K562 (cell line): ENCODE data around the gene OR6C1. TPM values are rescaled to one million over a fixed set of nuclear protein-coding genes. Genes with fewer than 3 reads are reported as not detected.

ENCODE experiments used
- ATAC-seq: fragments of 200-7000 bp; cut with Tn5 transposase; 3 replicates; pipeline ENCODE4 v1.9.1; 2020; ENCODE audit warnings: moderate library complexity
- Bru-seq: library from RNA; stranded (reverse); fragments of 400-500 nt; gene quantifications from one replicate; lab custom pipeline; 2021; lab: Mats Ljungman, UMichigan
- BruChase-seq, 2 experiments: library from RNA; stranded (reverse); fragments of 400-500 nt; gene quantifications; one replicate each; lab custom pipeline; 2021; lab: Mats Ljungman, UMichigan
- BruUV-seq: library from RNA; stranded (reverse); fragments of 400-500 nt; replicated peaks from 2 replicates; lab custom pipeline; 2021; lab: Mats Ljungman, UMichigan
- CTCF ChIA-PET: fragments of 300-600 bp; formaldehyde crosslinking; extraction: SDS; loops from one replicate; lab custom pipeline; 2021; ENCODE audit warnings: low intra/inter-chr PET ratio; lab: Yijun Ruan, JAX
- POLR2A ChIA-PET: fragments of 300-600, 350-650 bp; sonication (Branson Sonifier 250); formaldehyde crosslinking; extraction: SDS; loops from one replicate; lab custom pipeline; 2021; ENCODE audit warnings: antibody characterized with exemption, inconsistent platforms; lab: Yijun Ruan, JAX
- DNase-seq, 4 experiments: peaks; one replicate each; pipeline versions ENCODE4 v3.0.0 to v3.0.0-alpha.2; 2011 to 2018; ENCODE audit warnings: low spot score in 3 of 4, mixed read lengths in 3 of 4; ENCODE audit errors: extremely low read depth in 1 of 4
- FAIRE-seq: peaks from 2 replicates; lab custom pipeline; 2011; peaks lifted over from hg19 to GRCh38; lab: Jason Lieb, UNC
- H2AFZ ChIP-seq: 2 replicates; pipeline ENCODE4 v1.6.0; 2011; ENCODE audit warnings: low read depth, low read length, control low read depth, inconsistent platforms
- H3K27ac ChIP-seq: fragments of 200-600 bp; 3 replicates; pipeline ENCODE4 v1.8.0; 2011; ENCODE audit warnings: low read depth, mild to moderate bottlenecking, control low read depth, inconsistent platforms, low read length, moderate library complexity, mixed read lengths; ENCODE audit errors: extremely low read depth
- H3K27me3 ChIP-seq, 2 experiments: fragments of 300-600 bp in 1 of 2; 2 replicates in 1 of 2; 3 replicates in 1 of 2; pipeline versions ENCODE4 v1.6.0 to v1.8.0; 2011; ENCODE audit warnings: inconsistent platforms in 2 of 2, low read length in 2 of 2, mild to moderate bottlenecking in 1 of 2, mixed read lengths in 1 of 2, moderate library complexity in 1 of 2; ENCODE audit not compliant: control insufficient read depth in 2 of 2, insufficient read depth in 2 of 2
- H3K36me3 ChIP-seq: fragments of 300-600 bp; 3 replicates; pipeline ENCODE4 v1.8.0; 2011; ENCODE audit warnings: mild to moderate bottlenecking, low read length, inconsistent platforms; ENCODE audit not compliant: control insufficient read depth, insufficient read depth
- H3K4me1 ChIP-seq, 2 experiments: fragments of 200-600 bp in 1 of 2; replicated peaks in 1 of 2; 2 replicates in 1 of 2; 3 replicates in 1 of 2; pipeline versions ENCODE4 v1.5.1 to v1.8.0; 2011; ENCODE audit warnings: inconsistent platforms in 2 of 2, low read length in 2 of 2, mild to moderate bottlenecking in 1 of 2, mixed read lengths in 1 of 2, moderate library complexity in 1 of 2; ENCODE audit not compliant: control insufficient read depth in 2 of 2, insufficient read depth in 2 of 2
- H3K4me2 ChIP-seq: 2 replicates; pipeline ENCODE4 v1.6.1; 2011; ENCODE audit warnings: low read length, control low read depth, inconsistent platforms, mixed read lengths; ENCODE audit not compliant: insufficient read depth
- H3K4me3 ChIP-seq: fragments of 200-600 bp; sonication (generic), shearing (Covaris generic); 2 replicates; pipeline ENCODE4 v1.5.1; 2016; ENCODE audit warnings: control low read depth, inconsistent platforms
- H3K79me2 ChIP-seq: fragments of 200-600 bp; 3 replicates; pipeline ENCODE4 v1.8.0; 2011; ENCODE audit warnings: low read length, inconsistent platforms; ENCODE audit not compliant: control insufficient read depth, insufficient read depth
- H3K9ac ChIP-seq, 2 experiments: 2 replicates each; pipeline versions ENCODE4 v1.6.0 to v1.6.1; 2011; ENCODE audit warnings: low read depth in 2 of 2, low read length in 2 of 2, control low read depth in 1 of 2, inconsistent platforms in 1 of 2, mild to moderate bottlenecking in 1 of 2, mixed read lengths in 1 of 2; ENCODE audit not compliant: insufficient read depth in 1 of 2
- H3K9me1 ChIP-seq: one replicate; pipeline ENCODE4 v1.6.0; 2011; ENCODE audit warnings: inconsistent platforms, mild to moderate bottlenecking, low read length, moderate library complexity; ENCODE audit not compliant: control insufficient read depth, insufficient read depth
- H3K9me3 ChIP-seq: replicated peaks from 2 replicates; pipeline ENCODE4 v1.5.1; 2011; ENCODE audit warnings: low read depth, low read length, inconsistent platforms; ENCODE audit not compliant: control insufficient read depth, insufficient read depth
- H4K20me1 ChIP-seq: replicated peaks from 2 replicates; pipeline ENCODE4 v1.6.1; 2011; ENCODE audit warnings: low read length, inconsistent platforms, mixed read lengths; ENCODE audit not compliant: control insufficient read depth, insufficient read depth
- MECOM ChIP-seq: fragments of 250-450 bp; sonication (Bioruptor Pico); IDR thresholded peaks from 2 replicates; pipeline ENCODE4 v1.8.0; 2022; ENCODE audit warnings: inconsistent platforms
- NR2C2 ChIP-seq, 2 experiments: fragments of 200-800 bp in 1 of 2; sonication (Bioruptor generic) in 1 of 2; sonication (generic) in 1 of 2; formaldehyde crosslinking in 1 of 2; IDR thresholded peaks; 2 replicates each; pipeline versions ENCODE4 v1.6.1 to v1.8.0; 2016 to 2022; ENCODE audit warnings: mild to moderate bottlenecking in 1 of 2, missing compliant biosample characterization in 1 of 2, missing genetic modification characterization in 1 of 2, missing genetic modification reagents in 1 of 2
- PCBP1 ChIP-seq: fragments of 200-400 bp; formaldehyde crosslinking; IDR thresholded peaks from 2 replicates; pipeline ENCODE4 v1.6.1; 2018; ENCODE audit warnings: mild to moderate bottlenecking, low read depth, low read length; ENCODE audit not compliant: poor library complexity, severe bottlenecking
- PHF21A ChIP-seq: fragments of 450-650 bp; IDR thresholded peaks from 2 replicates; pipeline ENCODE4 v1.6.1; 2017; ENCODE audit warnings: low read depth, borderline replicate concordance
- POLR2AphosphoS2 ChIP-seq: IDR thresholded peaks from 2 replicates; pipeline ENCODE4 v1.6.1; 2012; ENCODE audit warnings: low read length, improper control_type of control experiment
- RB1 ChIP-seq: fragments of 450-650 bp; IDR thresholded peaks from 2 replicates; pipeline ENCODE4 v1.6.1; 2017; ENCODE audit warnings: low read depth, mild to moderate bottlenecking
- RUNX1 ChIP-seq: sonication (generic); IDR thresholded peaks from 2 replicates; pipeline ENCODE4 v1.6.1; 2016; ENCODE audit warnings: antibody characterized with exemption, low read depth
- XRCC5 ChIP-seq: fragments of 200-400 bp; formaldehyde crosslinking; IDR thresholded peaks from 2 replicates; pipeline ENCODE4 v1.6.1; 2017; ENCODE audit warnings: low read depth, mild to moderate bottlenecking, low read length
- ZNF77 ChIP-seq: fragments of 250-450 bp; sonication (Bioruptor Pico); IDR thresholded peaks from 2 replicates; pipeline ENCODE4 v1.5.0; 2020
- WGBS: fragments of 100-300 bp; shearing (Covaris generic); methylation state at CpG from one replicate; pipeline ENCODE4 v1.1.6; 2016; ENCODE audit warnings: low coverage, mixed read lengths; ENCODE audit not compliant: insufficient coverage; ENCODE audit errors: missing lambda C conversion rate; 5-methylcytosine and 5-hydroxymethylcytosine counted together
- in situ Hi-C: fragments of 300-500 bp; cut with MboI; formaldehyde crosslinking; loops from 4 replicates; pipeline ENCODE4 v1.15.0; 2018; ENCODE audit warnings: inconsistent platforms, mixed read lengths
- intact Hi-C: fragments of 100-400 bp; cut with micrococcal nuclease; formaldehyde crosslinking; loops from 2 replicates; pipeline ENCODE4 v1.14.2; 2022
- long read RNA-seq, 3 experiments: library from polyadenylated mRNA in 2 of 3; library from RNA in 1 of 3; unstranded in 2 of 3; stranded (forward) in 1 of 3; transcript quantifications; one replicate each; pipeline ENCODE4 v2.0.0, GENCODE V29; 2019 to 2022
- polyA minus RNA-seq, 3 experiments: library from RNA; depleted of rRNA, polyadenylated mRNA; stranded (reverse); fragments of >200 nt; gene quantifications; 2 replicates each; pipeline ENCODE4 v1.2.3, GENCODE V29; 2011
- polyA plus RNA-seq, 8 experiments: library from polyadenylated mRNA; depleted of rRNA in 4 of 8; stranded (reverse) in 5 of 8; unstranded in 3 of 8; fragments of >200 nt; fragmentation: Nextera tagmentation in 2 of 8; fragmentation: Illumina TruSeq in 1 of 8; extraction: Ambion mirVana in 2 of 8; extraction: Trizol in 1 of 8; gene quantifications; 2 replicates each; pipeline versions ENCODE4 v1.2.1 to v1.2.3, GENCODE V29; 2011 to 2014; ENCODE audit warnings: inconsistent platforms in 1 of 8, missing spikeins in 1 of 8
- total RNA-seq, 7 experiments: library from RNA; depleted of rRNA in 6 of 7; stranded (reverse); fragments of >200 nt in 6 of 7; fragmentation: Illumina TruSeq in 2 of 7; extraction: Trizol in 2 of 7; gene quantifications; 2 replicates each; pipeline versions ENCODE4 v1.2.1 to v1.2.3, GENCODE V29; 2011 to 2021; ENCODE audit warnings: low replicate concordance in 1 of 7
- TF ChIP-seq, protein P1 (sequence below), 2 experiments: fragments of 450-650 bp; IDR thresholded peaks; 2 replicates each; pipeline ENCODE4 v1.6.1; 2016
- TF ChIP-seq, protein P2 (sequence below): fragments of 450-650 bp; formaldehyde crosslinking; IDR thresholded peaks from 2 replicates; pipeline ENCODE4 v1.4.0; 2020; ENCODE audit warnings: mild to moderate bottlenecking, moderate library complexity
- TF ChIP-seq, protein P3 (sequence below): fragments of 250-450 bp; sonication (Bioruptor Pico); IDR thresholded peaks from 2 replicates; pipeline ENCODE4 v1.9.0; 2021; ENCODE audit warnings: mild to moderate bottlenecking, inconsistent platforms
- TF ChIP-seq, protein P4 (sequence below): conservative IDR thresholded peaks from 2 replicates; pipeline ENCODE4 v1.6.1; 2011; ENCODE audit warnings: low read depth, mild to moderate bottlenecking, low read length; ENCODE audit not compliant: control insufficient read depth

Gene OR6C1
- total RNA-seq (2011; cell fraction: chromatin; rRNA removed; ENCODE audit: low replicate concordance), result not detected in 2 replicates
- not detected in 2 replicates for total RNA-seq (2011; cell fraction: nucleolus; rRNA removed)
- not detected in 2 replicates for total RNA-seq (2011; cell fraction: nucleoplasm; rRNA removed)
- total RNA-seq (2014; rRNA removed) (not detected in 2 replicates), total RNA-seq (2014; rRNA removed; fragmentation: Illumina TruSeq; extraction: Trizol) (not detected in 2 replicates), total RNA-seq (2015; rRNA removed; fragmentation: Illumina TruSeq; extraction: Trizol) (not detected in 2 replicates), total RNA-seq (2021) (not detected in 2 replicates), polyA plus RNA-seq (2011; rRNA removed) (not detected in 2 replicates), polyA plus RNA-seq (2014; fragmentation: Illumina TruSeq; extraction: Trizol) (not detected in 2 replicates), polyA plus RNA-seq (2014; fragmentation: Nextera tagmentation; extraction: Ambion mirVana) (not detected), polyA plus RNA-seq (2014; rRNA removed) (not detected in 2 replicates), polyA minus RNA-seq (2011; rRNA and poly(A)+ RNA removed) (not detected in 2 replicates), Bru-seq, nascent RNA (not detected), BruChase-seq, experiment 1, labeled RNA remaining after a 2-hour chase (not detected), BruChase-seq, experiment 2, labeled RNA remaining after a 6-hour chase (not detected)
- not detected in 2 replicates for polyA plus RNA-seq (2011; cell fraction: cytosol; rRNA removed)
- not detected in 2 replicates for polyA plus RNA-seq (2011; cell fraction: nucleus; rRNA removed)
- polyA plus RNA-seq (2012), result not detected in 2 replicates
- polyA minus RNA-seq (2011; cell fraction: cytosol; rRNA and poly(A)+ RNA removed), result not detected in 2 replicates
- polyA minus RNA-seq (2011; cell fraction: nucleus; rRNA and poly(A)+ RNA removed), result not detected in 2 replicates
- long read RNA-seq, experiment 1, result 0 reads
- long read RNA-seq, experiment 2, result 0 reads
- long read RNA-seq, experiment 3, result 0 reads

DNA sequence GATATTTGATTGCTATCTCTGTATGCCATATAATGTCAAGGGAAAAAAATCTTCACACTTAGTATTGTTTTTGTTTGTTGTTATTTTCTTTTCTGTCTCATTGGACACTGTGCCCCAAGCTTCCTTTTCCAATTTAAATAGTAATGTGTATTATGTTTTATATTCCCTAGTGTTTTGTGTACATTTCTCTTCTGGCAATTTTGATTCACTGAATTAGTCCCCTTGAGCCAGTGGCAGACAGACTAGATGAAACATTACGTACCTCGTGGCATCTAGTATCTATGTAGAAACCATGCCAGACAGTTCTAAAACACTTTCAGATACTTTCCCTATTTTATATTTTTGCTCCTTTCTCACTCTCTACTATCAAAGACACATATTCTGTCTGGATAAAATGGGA is at the start of gene OR6C1:
Gene OR6C1 (plus strand): TSS at position 301 of the 400 bp plus-strand sequence. CDS start 6,257 bp downstream, outside the sequence.
- ChIA-PET CTCF (no interaction called here), POLR2A (no interaction called here)
- BruUV-seq, result no TSS peak
- ATAC-seq (no peak), FAIRE-seq (no peak), DNase-seq (no peak)
- intact Hi-C loops (no loop called here), in situ Hi-C loops (no loop called here)
- H3K27me3 ChIP-seq, result no peaks in the 10 kb centered on the region
- H3K27ac ChIP-seq, result no peak within 1 kb of the TSS
- H3K9me3 ChIP-seq, result no peaks in the 10 kb centered on the region
- H3K4me1 ChIP-seq, result no peaks in the 10 kb centered on the region
- no peaks in the 10 kb centered on the region for H3K36me3 ChIP-seq
- no peak within 1 kb of the TSS for H3K9ac ChIP-seq
- H3K9me1 ChIP-seq, result no peaks in the 10 kb centered on the region
- 0% methylated on average over 2 of the region's 2 CpGs for WGBS
- H3K79me2 ChIP-seq, result no peaks in the 10 kb centered on the region
- H3K4me3 ChIP-seq, result no peak within 1 kb of the TSS
- no peaks in the 10 kb centered on the region for H4K20me1 ChIP-seq
- no peak within 1 kb of the TSS for H2AFZ ChIP-seq
- H3K4me2 ChIP-seq, result no peak within 1 kb of the TSS
- TF ChIP-seq ZNF77 (CRISPR knock-in tag) (no peak), NR2C2 (CRISPR knock-in tag; IDR thresholded peaks at IDR 0.05) (no peak), NR2C2 (tag; IDR thresholded peaks at IDR 0.05) (no peak), RUNX1 (no peak), RB1 (no peak), MECOM (no peak), PHF21A (no peak), XRCC5 (no peak), PCBP1 (no peak), POLR2AphosphoS2 (no peak)
- TF ChIP-seq, protein P1, sequence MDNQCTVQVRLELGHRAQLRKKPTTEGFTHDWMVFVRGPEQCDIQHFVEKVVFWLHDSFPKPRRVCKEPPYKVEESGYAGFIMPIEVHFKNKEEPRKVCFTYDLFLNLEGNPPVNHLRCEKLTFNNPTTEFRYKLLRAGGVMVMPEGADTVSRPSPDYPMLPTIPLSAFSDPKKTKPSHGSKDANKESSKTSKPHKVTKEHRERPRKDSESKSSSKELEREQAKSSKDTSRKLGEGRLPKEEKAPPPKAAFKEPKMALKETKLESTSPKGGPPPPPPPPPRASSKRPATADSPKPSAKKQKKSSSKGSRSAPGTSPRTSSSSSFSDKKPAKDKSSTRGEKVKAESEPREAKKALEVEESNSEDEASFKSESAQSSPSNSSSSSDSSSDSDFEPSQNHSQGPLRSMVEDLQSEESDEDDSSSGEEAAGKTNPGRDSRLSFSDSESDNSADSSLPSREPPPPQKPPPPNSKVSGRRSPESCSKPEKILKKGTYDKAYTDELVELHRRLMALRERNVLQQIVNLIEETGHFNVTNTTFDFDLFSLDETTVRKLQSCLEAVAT (IDR thresholded peaks at IDR 0.05), result no peak
- TF ChIP-seq, protein P2, sequence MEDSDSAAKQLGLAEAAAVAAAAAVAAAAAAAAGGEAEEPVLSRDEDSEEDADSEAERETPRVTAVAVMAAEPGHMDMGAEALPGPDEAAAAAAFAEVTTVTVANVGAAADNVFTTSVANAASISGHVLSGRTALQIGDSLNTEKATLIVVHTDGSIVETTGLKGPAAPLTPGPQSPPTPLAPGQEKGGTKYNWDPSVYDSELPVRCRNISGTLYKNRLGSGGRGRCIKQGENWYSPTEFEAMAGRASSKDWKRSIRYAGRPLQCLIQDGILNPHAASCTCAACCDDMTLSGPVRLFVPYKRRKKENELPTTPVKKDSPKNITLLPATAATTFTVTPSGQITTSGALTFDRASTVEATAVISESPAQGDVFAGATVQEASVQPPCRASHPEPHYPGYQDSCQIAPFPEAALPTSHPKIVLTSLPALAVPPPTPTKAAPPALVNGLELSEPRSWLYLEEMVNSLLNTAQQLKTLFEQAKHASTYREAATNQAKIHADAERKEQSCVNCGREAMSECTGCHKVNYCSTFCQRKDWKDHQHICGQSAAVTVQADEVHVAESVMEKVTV, result no peak
- TF ChIP-seq, protein P3, sequence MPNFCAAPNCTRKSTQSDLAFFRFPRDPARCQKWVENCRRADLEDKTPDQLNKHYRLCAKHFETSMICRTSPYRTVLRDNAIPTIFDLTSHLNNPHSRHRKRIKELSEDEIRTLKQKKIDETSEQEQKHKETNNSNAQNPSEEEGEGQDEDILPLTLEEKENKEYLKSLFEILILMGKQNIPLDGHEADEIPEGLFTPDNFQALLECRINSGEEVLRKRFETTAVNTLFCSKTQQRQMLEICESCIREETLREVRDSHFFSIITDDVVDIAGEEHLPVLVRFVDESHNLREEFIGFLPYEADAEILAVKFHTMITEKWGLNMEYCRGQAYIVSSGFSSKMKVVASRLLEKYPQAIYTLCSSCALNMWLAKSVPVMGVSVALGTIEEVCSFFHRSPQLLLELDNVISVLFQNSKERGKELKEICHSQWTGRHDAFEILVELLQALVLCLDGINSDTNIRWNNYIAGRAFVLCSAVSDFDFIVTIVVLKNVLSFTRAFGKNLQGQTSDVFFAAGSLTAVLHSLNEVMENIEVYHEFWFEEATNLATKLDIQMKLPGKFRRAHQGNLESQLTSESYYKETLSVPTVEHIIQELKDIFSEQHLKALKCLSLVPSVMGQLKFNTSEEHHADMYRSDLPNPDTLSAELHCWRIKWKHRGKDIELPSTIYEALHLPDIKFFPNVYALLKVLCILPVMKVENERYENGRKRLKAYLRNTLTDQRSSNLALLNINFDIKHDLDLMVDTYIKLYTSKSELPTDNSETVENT, result no peak
- TF ChIP-seq, protein P4, sequence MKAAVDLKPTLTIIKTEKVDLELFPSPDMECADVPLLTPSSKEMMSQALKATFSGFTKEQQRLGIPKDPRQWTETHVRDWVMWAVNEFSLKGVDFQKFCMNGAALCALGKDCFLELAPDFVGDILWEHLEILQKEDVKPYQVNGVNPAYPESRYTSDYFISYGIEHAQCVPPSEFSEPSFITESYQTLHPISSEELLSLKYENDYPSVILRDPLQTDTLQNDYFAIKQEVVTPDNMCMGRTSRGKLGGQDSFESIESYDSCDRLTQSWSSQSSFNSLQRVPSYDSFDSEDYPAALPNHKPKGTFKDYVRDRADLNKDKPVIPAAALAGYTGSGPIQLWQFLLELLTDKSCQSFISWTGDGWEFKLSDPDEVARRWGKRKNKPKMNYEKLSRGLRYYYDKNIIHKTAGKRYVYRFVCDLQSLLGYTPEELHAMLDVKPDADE, result no peak
